HUES6 (cell line): ENCODE data around the gene PTTG1IP.
"Not testable (repeated sequence)": the region's sequence is repeated elsewhere in the genome, so short reads cannot be mapped to it uniquely, and the experiment has no call there.

Source experiments
- H3K27ac ChIP-seq: 2 replicates; pipeline ENCODE4 v1.7.0; 2013; ENCODE audit warnings: low read depth, mild to moderate bottlenecking, low read length, inconsistent platforms
- H3K27me3 ChIP-seq: 2 replicates; pipeline ENCODE4 v1.6.1; 2013; ENCODE audit warnings: low read length; ENCODE audit not compliant: control insufficient read depth, insufficient read depth
- H3K36me3 ChIP-seq: 2 replicates; pipeline ENCODE4 v1.6.1; 2013; ENCODE audit warnings: low read length; ENCODE audit not compliant: control insufficient read depth, insufficient read depth
- H3K4me1 ChIP-seq: 2 replicates; pipeline ENCODE4 v1.6.1; 2013; ENCODE audit warnings: low read length; ENCODE audit not compliant: control insufficient read depth, insufficient read depth
- H3K4me3 ChIP-seq: 2 replicates; pipeline ENCODE4 v1.5.1; 2013; ENCODE audit warnings: low read depth, low read length
- H3K9ac ChIP-seq: one replicate; pipeline ENCODE4 v1.6.1; 2013; ENCODE audit warnings: mild to moderate bottlenecking, low read length
- H3K9me3 ChIP-seq: 2 replicates; pipeline ENCODE4 v1.6.1; 2013; ENCODE audit warnings: low read depth, low read length; ENCODE audit not compliant: control insufficient read depth, insufficient read depth

Gene PTTG1IP

DNA sequence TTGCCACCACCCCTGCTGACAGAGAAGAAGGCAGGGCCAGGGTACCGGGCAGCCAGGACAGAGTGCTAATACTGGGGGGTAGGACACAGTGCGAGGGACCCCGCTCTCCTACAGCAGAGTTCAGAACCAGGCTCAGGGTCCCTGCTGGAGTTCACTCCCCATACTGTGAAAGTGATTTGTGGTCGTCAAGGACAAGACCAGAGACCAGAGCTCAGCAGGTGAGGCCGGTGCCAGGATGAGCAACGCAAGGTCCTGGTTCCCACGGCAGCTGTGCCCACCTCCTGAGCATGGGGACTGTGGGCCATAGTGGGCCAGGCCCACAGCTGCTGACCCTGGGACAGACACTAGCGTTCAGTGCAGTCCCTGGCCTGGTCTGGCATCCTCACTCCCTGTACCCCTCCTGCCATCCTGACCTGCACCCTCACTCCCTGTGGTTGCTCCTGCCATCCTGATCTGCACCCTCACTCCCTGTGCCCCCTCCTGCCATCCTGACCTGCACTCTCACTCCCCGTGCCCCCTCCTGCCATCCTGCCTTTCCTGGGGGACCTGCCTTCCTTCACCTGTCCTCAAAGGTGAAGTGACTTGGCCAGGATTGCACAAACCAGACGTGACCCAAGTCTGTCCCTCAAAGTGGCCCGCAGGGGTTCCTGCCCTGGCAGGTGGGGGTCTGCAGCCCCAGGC lies 13.8 kb upstream of the PTTG1IP start:
- no peak overlapping the region for H3K27ac ChIP-seq
- H3K36me3 ChIP-seq = no peaks in the 10 kb centered on the region
- no peak overlapping the region for H3K9ac ChIP-seq
- H3K9me3 ChIP-seq = no peaks in the 10 kb centered on the region
- H3K4me1 ChIP-seq = no peaks in the 10 kb centered on the region
- H3K4me3 ChIP-seq = no peak overlapping the region
- H3K27me3 ChIP-seq = no peaks in the 10 kb centered on the region

DNA sequence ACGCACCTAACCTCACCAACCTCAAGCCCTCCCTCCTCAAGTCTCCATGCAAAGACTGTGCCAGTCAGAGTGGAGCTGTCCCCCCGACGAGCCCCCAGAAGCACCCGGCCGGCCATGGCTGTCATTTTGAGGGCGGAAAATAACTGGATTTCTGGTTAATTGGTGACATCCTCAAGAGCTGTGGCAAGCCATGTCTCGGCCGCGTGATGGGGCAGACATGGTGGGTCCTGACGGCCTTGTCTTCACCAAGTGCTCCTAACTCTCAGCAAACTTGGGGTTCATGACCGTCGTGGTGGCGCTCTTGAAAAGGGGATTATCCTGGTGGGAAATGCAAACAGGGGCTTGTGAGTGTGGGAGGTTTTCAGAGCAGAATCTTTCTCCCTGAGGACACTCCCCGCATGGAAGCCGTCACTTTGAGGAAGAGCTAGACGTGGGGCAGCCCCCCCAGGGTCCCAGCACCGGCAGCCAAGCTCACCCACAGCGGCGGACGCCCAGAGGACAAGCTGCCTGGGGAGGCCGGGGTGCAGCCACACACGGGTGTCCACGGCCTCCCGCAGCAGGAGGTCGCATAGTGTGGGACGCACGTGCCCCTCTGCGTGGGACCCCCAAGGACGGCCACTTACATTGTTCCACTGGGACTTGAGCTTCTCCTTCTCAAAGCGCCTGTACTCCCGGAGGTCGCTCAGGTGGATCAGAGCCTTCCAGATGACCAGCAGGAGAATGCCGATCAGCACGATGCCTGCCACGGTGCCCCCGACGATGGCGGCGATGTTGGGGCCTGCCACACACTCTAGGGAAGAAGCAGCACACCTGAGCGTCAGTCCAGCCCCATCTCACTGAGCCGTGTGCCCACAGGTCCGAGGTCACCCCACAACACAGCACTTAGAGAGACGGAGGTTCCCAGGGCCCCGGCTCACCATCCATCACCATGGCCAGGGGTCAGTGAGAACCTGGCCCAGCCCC lies 12.9 kb upstream of the PTTG1IP start:
- Histone ChIP-seq H3K27ac (no peak overlapping the region), H3K36me3 (no peaks in the 10 kb centered on the region), H3K4me1 (no peaks in the 10 kb centered on the region), H3K9me3 (no peaks in the 10 kb centered on the region), H3K4me3 (no peak overlapping the region), H3K27me3 (no peaks in the 10 kb centered on the region), H3K9ac (no peak overlapping the region)

GRCh38 chr21:44885615-44886014 lies 12.1 kb upstream of the PTTG1IP start:
- no peaks in the 10 kb centered on the region for H3K4me1 ChIP-seq
- no peaks in the 10 kb centered on the region for H3K9me3 ChIP-seq
- no peak overlapping the region for H3K4me3 ChIP-seq
- H3K36me3 ChIP-seq = no peaks in the 10 kb centered on the region
- no peak overlapping the region for H3K9ac ChIP-seq
- H3K27me3 ChIP-seq = no peaks in the 10 kb centered on the region
- H3K27ac ChIP-seq = no peak overlapping the region

GRCh38 chr21:44884097-44884496 lies 10.6 kb upstream of the PTTG1IP start:
- Histone ChIP-seq H3K4me3 (no peak overlapping the region), H3K27me3 (no peaks in the 10 kb centered on the region), H3K9ac (no peak overlapping the region), H3K9me3 (no peaks in the 10 kb centered on the region), H3K27ac (no peak overlapping the region), H3K36me3 (no peaks in the 10 kb centered on the region), H3K4me1 (no peaks in the 10 kb centered on the region)

DNA sequence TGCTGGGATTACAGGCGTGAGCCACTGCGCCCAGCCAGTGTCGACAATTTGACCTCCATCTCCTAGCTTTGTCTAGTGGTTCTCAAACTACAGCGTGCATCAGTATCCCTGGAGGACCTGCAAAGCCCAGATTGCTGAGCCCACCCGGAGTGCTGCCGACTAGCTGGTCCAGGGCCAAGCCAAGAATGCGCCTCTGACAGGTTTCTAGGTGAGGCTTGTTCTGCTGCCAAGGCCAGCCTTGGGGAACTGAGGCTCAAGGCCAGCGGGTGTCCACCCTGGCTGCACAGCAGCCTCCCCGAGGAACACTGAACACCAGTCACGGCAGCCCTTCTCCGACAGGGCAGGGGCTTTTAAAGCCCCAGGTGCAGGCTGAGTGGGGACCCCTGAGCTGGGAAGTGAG lies 9.8 kb upstream of the PTTG1IP start:
- Histone ChIP-seq H3K9me3 (no peaks in the 10 kb centered on the region), H3K27ac (no peak overlapping the region), H3K36me3 (no peaks in the 10 kb centered on the region), H3K4me3 (no peak overlapping the region), H3K9ac (no peak overlapping the region), H3K27me3 (no peaks in the 10 kb centered on the region), H3K4me1 (no peaks in the 10 kb centered on the region)

- no peak overlapping the region for H3K27ac ChIP-seq
- no peak overlapping the region for H3K9ac ChIP-seq
- H3K4me1 ChIP-seq = no peaks in the 10 kb centered on the region
- H3K27me3 ChIP-seq = no peaks in the 10 kb centered on the region
- H3K9me3 ChIP-seq = no peaks in the 10 kb centered on the region
- H3K36me3 ChIP-seq = no peaks in the 10 kb centered on the region
- no peak overlapping the region for H3K4me3 ChIP-seq
Measured at GRCh38 chr21:44881198-44881872, 7.8 kb upstream of the PTTG1IP start.

DNA sequence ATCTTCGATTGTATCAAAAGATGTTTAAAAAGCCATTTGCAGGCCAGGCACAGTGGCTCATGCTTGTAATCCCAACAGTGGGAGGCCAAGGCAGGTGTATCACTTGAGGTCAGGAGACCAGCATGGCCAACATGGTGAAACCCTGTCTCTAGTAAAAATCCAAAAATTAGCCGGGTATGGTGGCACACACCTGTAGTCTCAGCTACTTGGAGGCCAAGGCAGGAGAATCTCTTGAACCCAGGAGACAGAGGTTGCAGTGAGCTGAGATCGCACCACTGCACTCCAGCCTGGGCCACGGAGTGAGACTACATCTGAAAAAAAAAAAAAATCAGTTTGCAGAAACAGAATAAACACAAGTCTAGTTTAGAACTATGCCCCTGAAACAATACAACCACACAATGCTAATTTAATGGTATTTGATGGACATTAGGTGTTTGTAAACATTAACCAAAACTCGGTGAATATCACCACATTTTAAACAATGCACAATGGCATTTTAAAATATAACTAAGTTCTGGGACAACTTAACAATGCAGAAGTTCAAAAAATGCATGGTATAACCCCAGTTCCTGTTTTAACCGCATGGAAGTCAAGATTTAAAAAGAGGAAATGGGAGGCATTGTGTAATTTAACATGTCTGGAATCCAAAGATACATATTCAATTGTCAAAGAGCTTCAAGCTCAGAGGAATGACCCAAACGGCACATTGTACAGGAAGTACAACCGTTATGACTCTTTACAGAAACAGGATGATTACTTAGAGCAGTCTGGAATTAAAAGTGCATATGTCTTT lies 7.1 kb upstream of the PTTG1IP start:
- Histone ChIP-seq H3K27me3 (no peaks in the 10 kb centered on the region), H3K4me1 (no peaks in the 10 kb centered on the region), H3K9me3 (no peaks in the 10 kb centered on the region), H3K27ac (no peak overlapping the region), H3K9ac (no peak overlapping the region), H3K4me3 (no peak overlapping the region), H3K36me3 (no peaks in the 10 kb centered on the region)

DNA sequence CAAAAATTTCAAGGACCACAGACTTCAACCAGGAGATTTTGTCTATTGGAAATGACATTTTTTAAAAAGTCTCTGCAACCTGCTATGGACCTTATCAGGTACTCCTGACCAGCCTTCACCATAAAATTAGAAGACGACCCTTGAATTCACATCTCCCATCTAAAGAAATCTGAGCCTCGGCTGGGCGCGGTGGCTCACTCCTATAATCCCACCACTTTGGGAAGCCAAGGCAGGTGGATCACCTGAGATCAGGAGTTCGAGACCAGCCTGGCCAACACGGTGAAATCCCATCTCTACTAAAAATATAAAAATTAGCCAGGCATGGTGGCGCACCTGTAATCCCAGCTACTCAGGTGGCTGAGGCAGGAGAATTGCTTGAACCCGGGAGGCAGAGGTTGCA lies 5.7 kb upstream of the PTTG1IP start:
- not testable (repeated sequence) for H3K4me3 ChIP-seq, H3K9me3 ChIP-seq, H3K4me1 ChIP-seq, H3K9ac ChIP-seq, H3K27ac ChIP-seq, H3K36me3 ChIP-seq
- H3K27me3 ChIP-seq = peaks cover 13% of the 10 kb centered on the region

GRCh38 chr21:44878053-44878982 lies 4.8 kb upstream of the PTTG1IP start:
- H3K27me3 ChIP-seq = peaks cover 14% of the 10 kb centered on the region
- no peak overlapping the region for H3K4me3 ChIP-seq
- H3K9me3 ChIP-seq = no peaks in the 10 kb centered on the region
- no peaks in the 10 kb centered on the region for H3K36me3 ChIP-seq
- peaks cover 10% of the 10 kb centered on the region for H3K4me1 ChIP-seq
- no peak overlapping the region for H3K9ac ChIP-seq
- H3K27ac ChIP-seq = no peak overlapping the region
